ENCODE measurements around the gene RPS16. TPM values are rescaled to one million over a fixed set of nuclear protein-coding genes. Genes with fewer than 3 reads are reported as not detected.
A peak's percentile ranks its signal among the peaks of the same experiment; 100 is the strongest.

RPS16 gene
- total and polyA plus RNA-seq, 2 of the 13 experiments (the other 11 are each of a cell fraction or from before 2014, with no cell fraction given) = 488 to 2,583 TPM

DNA sequence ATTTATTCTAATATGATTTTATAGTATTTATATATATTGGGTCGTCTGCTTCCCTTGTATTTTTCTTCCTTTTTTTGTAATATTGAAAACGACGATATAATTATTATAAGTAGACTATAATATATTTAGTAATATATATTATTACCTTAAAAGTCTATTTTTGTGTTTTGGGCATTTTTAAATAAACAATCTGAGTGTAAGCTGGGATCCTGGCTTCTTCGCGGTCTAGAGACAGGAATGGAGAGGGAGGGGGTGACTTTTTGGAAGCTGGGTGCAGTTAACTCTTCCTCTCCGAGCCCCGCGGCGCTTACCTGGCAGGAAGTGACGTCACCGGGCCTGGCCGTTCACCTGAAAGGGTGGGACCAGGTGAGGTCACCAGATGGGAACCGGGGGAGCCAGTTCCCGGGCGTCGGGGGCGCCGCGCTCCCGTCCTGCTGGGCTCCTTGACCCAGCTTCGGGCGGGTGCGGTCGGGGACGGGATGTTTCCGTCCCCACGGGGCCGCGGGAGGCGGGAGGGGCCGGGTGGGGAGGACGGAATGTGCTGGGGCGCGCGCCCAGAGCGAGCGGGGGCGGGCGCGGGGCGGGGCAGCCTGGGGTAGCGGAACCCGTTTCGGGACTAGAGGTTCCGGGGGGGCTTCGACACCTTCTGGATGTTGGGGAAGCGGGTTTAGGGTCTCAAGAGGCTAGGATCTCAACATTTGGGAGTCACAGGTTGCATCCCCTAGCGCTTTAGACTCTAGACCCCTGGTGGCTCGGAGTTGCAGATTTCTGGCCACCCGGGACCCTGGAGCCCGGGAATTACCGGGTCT is 26.3 kb downstream of the RPS16 start (continued):
- TF ChIP-seq, protein P1, sequence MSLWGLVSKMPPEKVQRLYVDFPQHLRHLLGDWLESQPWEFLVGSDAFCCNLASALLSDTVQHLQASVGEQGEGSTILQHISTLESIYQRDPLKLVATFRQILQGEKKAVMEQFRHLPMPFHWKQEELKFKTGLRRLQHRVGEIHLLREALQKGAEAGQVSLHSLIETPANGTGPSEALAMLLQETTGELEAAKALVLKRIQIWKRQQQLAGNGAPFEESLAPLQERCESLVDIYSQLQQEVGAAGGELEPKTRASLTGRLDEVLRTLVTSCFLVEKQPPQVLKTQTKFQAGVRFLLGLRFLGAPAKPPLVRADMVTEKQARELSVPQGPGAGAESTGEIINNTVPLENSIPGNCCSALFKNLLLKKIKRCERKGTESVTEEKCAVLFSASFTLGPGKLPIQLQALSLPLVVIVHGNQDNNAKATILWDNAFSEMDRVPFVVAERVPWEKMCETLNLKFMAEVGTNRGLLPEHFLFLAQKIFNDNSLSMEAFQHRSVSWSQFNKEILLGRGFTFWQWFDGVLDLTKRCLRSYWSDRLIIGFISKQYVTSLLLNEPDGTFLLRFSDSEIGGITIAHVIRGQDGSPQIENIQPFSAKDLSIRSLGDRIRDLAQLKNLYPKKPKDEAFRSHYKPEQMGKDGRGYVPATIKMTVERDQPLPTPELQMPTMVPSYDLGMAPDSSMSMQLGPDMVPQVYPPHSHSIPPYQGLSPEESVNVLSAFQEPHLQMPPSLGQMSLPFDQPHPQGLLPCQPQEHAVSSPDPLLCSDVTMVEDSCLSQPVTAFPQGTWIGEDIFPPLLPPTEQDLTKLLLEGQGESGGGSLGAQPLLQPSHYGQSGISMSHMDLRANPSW (CRISPR knock-in tag; IDR thresholded peaks at IDR 0.05; ENCODE audit: borderline replicate concordance) = peak; percentile 59; the same call in 1 of the 2 replicates
- TF ChIP-seq ZNF441 (CRISPR knock-in tag; IDR thresholded peaks at IDR 0.05; ENCODE audit: borderline replicate concordance) (peak; percentile 22; the same call in 1 of the 2 replicates), ZC3H13 (CRISPR knock-in tag; IDR thresholded peaks at IDR 0.05) (peak; percentile 99), PAWR (CRISPR knock-in tag; IDR thresholded peaks at IDR 0.05; ENCODE audit: borderline replicate concordance) (no peak), ZNF354B (CRISPR knock-in tag; IDR thresholded peaks at IDR 0.05) (no peak), KMT2B (CRISPR knock-in tag; IDR thresholded peaks at IDR 0.05) (no peak), HCFC1 (IDR thresholded peaks at IDR 0.05; ENCODE audit: low read depth, low read length) (no peak), HNRNPLL (IDR thresholded peaks at IDR 0.05; ENCODE audit: low read depth, low read length, poor library complexity, severe bottlenecking) (no peak), CCAR2 (optimal IDR thresholded peaks at IDR 0.05; ENCODE audit: low read depth, low read length) (no peak), TBX3 (IDR thresholded peaks at IDR 0.05; ENCODE audit: borderline replicate concordance) (no peak), ZFYVE20 (CRISPR knock-in tag; IDR thresholded peaks at IDR 0.05; ENCODE audit: borderline replicate concordance, low read depth) (no peak), ZNF703 (CRISPR knock-in tag; IDR thresholded peaks at IDR 0.05; ENCODE audit: borderline replicate concordance) (no peak), LCORL (IDR thresholded peaks at IDR 0.05) (no peak), LCORL (CRISPR knock-in tag; IDR thresholded peaks at IDR 0.05) (peak; percentile 71), ZNF678 (CRISPR knock-in tag; IDR thresholded peaks at IDR 0.05) (no peak), ZNF746 (CRISPR knock-in tag; IDR thresholded peaks at IDR 0.05) (no peak; the same call in none of the 2 replicates), SALL2 (CRISPR knock-in tag; IDR thresholded peaks at IDR 0.05) (no peak; the same call in 1 of the 2 replicates), CCDC6 (CRISPR knock-in tag; IDR thresholded peaks at IDR 0.05) (no peak; the same call in 1 of the 2 replicates), MBD4 (IDR thresholded peaks at IDR 0.05; ENCODE audit: borderline replicate concordance, low read length) (no peak), KLF12 (CRISPR knock-in tag; IDR thresholded peaks at IDR 0.05; ENCODE audit: borderline replicate concordance) (no peak; the same call in 1 of the 2 replicates)
- TF ChIP-seq, protein P2, sequence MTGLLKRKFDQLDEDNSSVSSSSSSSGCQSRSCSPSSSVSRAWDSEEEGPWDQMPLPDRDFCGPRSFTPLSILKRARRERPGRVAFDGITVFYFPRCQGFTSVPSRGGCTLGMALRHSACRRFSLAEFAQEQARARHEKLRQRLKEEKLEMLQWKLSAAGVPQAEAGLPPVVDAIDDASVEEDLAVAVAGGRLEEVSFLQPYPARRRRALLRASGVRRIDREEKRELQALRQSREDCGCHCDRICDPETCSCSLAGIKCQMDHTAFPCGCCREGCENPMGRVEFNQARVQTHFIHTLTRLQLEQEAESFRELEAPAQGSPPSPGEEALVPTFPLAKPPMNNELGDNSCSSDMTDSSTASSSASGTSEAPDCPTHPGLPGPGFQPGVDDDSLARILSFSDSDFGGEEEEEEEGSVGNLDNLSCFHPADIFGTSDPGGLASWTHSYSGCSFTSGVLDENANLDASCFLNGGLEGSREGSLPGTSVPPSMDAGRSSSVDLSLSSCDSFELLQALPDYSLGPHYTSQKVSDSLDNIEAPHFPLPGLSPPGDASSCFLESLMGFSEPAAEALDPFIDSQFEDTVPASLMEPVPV (CRISPR knock-in tag; IDR thresholded peaks at IDR 0.05) = peak; percentile 70
- TF ChIP-seq, protein P3, sequence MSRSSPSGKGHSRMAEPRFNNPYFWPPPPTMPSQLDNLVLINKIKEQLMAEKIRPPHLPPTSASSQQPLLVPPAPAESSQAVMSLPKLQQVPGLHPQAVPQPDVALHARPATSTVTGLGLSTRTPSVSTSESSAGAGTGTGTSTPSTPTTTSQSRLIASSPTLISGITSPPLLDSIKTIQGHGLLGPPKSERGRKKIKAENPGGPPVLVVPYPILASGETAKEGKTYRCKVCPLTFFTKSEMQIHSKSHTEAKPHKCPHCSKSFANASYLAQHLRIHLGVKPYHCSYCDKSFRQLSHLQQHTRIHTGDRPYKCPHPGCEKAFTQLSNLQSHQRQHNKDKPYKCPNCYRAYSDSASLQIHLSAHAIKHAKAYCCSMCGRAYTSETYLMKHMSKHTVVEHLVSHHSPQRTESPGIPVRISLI (CRISPR knock-in tag; IDR thresholded peaks at IDR 0.05; ENCODE audit: borderline replicate concordance) = no peak
- TF ChIP-seq, protein P4, sequence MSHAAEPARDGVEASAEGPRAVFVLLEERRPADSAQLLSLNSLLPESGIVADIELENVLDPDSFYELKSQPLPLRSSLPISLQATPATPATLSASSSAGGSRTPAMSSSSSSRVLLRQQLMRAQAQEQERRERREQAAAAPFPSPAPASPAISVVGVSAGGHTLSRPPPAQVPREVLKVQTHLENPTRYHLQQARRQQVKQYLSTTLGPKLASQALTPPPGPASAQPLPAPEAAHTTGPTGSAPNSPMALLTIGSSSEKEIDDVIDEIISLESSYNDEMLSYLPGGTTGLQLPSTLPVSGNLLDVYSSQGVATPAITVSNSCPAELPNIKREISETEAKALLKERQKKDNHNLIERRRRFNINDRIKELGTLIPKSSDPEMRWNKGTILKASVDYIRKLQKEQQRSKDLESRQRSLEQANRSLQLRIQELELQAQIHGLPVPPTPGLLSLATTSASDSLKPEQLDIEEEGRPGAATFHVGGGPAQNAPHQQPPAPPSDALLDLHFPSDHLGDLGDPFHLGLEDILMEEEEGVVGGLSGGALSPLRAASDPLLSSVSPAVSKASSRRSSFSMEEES (CRISPR knock-in tag; IDR thresholded peaks at IDR 0.05) = no peak

Data from HepG2 (cell line).